GM12875 (cell line): ENCODE measurements around the gene PTPRB.

ENCODE experiments used
- H3K4me3 ChIP-seq: one replicate; pipeline ENCODE4 v1.5.1; 2011; ENCODE audit warnings: low read depth, low read length, control low read depth
- TF ChIP-seq, protein P1 (sequence below): IDR thresholded peaks from 2 replicates; pipeline ENCODE4 v1.5.1; 2011; ENCODE audit warnings: low read depth, mild to moderate bottlenecking, control low read depth, inconsistent platforms, low read length, moderate library complexity, borderline replicate concordance; ENCODE audit not compliant: insufficient read depth

The PTPRB gene

DNA sequence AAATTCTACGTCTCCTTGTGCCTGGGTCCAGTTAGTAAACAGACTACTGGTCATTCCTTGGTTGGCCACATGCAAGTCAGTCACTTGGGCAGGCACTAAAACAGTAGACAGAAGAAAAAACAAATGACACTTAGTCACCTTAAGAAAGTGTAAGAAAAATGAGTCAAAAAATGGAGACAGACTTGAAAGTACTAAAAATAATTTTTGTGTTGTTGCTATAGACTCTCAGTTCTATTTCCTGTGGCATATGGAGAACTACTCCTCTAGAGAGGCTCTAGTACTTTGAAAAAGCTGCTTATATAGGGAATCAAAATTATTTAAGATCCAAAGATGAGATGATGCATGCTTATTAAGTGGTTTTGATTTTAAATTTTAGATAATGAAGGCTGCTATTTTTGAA lies 56.0 kb downstream of the PTPRB start:
- no peak overlapping the region for H3K4me3 ChIP-seq
- TF ChIP-seq, protein P1, sequence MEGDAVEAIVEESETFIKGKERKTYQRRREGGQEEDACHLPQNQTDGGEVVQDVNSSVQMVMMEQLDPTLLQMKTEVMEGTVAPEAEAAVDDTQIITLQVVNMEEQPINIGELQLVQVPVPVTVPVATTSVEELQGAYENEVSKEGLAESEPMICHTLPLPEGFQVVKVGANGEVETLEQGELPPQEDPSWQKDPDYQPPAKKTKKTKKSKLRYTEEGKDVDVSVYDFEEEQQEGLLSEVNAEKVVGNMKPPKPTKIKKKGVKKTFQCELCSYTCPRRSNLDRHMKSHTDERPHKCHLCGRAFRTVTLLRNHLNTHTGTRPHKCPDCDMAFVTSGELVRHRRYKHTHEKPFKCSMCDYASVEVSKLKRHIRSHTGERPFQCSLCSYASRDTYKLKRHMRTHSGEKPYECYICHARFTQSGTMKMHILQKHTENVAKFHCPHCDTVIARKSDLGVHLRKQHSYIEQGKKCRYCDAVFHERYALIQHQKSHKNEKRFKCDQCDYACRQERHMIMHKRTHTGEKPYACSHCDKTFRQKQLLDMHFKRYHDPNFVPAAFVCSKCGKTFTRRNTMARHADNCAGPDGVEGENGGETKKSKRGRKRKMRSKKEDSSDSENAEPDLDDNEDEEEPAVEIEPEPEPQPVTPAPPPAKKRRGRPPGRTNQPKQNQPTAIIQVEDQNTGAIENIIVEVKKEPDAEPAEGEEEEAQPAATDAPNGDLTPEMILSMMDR: no peak

DNA sequence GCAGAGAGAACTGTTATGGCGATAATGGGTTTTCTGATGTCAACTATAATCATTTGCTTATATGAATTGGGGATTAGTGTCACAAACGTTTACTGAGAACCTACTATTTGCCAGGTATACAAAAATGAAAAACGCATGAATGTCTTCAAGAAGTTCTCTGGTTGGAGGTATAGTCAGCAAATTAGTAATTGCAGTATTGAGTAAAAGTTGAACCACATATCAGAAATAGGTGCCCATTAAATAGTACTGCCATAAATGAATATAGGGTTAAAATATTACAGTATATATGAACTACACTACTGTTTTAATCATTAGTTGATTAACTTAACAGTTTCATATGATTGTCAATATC lies 60.0 kb downstream of the PTPRB start:
- H3K4me3 ChIP-seq: no peak overlapping the region
- TF ChIP-seq, protein P1: no peak

DNA sequence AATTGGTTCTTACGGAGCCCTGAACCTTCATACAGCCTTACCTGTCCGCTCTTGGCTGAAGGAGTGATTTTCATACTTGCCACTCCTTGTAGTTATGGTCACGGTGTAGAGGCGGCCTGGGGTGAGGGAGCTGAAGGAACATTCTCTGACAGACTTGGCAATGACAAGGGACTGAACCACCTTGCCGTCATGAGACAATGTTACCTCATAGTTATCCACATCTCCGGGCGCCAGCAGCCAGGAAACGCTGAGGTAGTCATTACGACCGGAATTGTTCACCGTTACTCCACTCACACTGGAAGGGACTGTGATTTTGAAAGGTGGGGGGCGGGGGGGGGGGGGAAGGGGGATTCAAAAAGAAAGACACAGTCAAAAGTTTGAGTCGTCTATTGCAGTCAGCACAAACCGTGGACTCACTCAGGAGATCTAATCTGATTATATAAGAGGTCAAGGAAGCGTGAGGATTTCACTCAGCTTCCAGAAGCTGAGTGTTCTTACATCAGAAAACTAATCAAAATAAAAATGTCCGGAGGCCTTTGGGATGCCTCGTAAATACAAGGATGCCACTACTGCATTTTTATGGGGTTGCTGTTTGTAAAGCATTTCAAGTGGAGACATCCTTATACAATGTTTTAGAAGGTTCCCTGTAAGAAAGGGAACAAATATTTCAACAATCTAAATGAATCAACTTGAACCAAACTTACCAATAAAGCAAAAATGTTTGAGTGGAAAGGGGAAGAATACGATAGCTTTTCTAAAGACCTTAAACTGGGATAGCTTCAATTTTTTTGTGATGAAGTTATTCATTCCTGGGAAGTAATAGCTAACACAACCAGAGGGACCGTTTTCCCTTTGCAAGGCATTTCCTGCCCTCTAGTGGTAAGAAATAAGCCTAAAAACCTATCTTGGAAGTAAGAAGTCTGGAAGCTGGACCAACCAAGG lies 60.6 kb downstream of the PTPRB start:
- TF ChIP-seq, protein P1: peak; percentile 53; the same call in 1 of the 2 replicates
- no peak overlapping the region for H3K4me3 ChIP-seq

DNA sequence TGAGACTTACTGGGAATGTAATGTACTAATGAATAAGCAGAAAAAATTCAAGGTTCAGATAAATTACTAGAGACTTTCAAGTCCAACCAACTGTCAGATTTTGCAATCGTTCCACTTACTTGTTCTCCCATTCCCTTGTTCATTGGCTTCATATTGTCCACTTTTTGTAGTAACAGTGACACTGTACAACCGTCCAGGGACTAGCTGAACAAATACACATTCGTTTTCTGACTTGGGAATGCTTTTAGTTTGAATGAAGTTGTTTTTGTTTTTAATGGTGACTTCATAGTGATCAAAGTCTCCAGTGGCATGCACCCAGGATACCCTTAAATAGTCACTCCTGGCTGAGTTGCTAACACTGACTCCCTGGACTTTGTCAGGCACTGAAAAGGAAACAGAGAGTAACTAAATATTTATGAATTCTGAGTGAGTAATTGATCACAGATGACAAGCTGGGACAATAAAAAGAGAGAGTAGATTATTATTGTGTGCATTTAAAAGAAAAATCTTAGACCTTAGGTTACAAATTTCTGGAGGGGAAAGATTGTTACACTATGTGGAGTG lies 65.4 kb downstream of the PTPRB start:
- TF ChIP-seq, protein P1: no peak
- no peak overlapping the region for H3K4me3 ChIP-seq

DNA sequence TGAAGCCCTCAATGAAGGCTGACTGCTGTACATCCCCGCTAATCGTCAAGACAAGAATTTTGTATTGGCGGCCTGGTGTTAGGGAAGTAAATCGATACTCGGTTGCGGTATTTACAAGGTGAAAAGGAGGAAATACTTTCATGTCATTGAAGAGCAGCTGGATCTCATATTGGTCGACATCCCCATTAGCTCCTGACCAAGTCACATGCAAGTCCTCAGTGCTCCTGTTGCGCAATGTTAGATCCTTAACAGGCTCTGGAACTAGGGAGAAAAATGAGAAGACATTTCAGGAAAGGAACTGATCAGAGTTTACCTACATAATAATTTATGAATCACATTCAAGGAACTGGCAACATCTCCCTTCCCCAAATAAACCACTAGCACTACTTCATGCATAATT lies 66.2 kb downstream of the PTPRB start:
- H3K4me3 ChIP-seq: no peak overlapping the region
- TF ChIP-seq, protein P1: no peak

DNA sequence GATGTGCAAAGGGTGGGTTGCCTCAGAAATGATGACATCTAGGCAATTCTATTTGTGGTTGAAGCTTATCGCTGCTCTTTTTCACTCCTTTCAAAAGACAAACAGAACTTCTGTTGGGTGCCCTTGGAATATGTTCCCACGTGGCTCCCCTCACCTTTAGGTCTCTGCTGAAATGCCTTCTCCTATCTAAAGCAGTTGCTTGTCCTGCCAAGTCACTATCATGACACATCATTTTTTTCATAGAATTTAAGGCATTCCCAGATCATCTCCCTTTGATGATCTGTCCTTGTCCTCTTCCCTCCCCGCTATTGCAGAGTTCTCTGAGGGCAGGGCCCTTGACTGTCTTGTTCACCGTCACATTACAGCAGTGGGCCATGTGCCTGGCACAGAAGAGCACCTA lies 75.7 kb downstream of the PTPRB start:
- no peak overlapping the region for H3K4me3 ChIP-seq
- TF ChIP-seq, protein P1: no peak

DNA sequence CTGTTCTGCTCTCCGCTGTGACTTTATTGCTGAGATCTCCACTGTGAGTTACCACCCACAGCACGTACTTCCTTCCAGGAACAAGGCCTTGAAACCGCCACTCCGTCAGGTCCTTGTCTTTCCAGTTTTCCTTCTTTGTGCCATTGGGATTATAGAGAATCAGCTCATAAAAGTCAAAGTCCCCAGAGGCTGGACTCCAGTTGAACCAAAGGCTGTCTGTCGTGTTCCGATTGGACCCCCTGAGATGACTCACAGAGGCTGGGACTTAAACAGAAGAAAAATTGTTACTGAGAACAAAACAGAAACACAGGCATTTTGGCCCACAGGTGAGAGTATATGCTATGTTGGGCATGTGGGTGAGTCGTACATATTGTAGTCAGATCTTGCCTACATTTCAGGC lies 76.6 kb downstream of the PTPRB start:
- TF ChIP-seq, protein P1: no peak
- no peak overlapping the region for H3K4me3 ChIP-seq
